ENCODE data around the gene TRIM8.
"Not testable (repeated sequence)": the region's sequence is repeated elsewhere in the genome, so short reads cannot be mapped to it uniquely, and the experiment has no call there.

Gene TRIM8

GRCh38 chr10:102673819-102674511 is 29.7 kb downstream of the TRIM8 start:
- FAIRE-seq = no peak

DNA sequence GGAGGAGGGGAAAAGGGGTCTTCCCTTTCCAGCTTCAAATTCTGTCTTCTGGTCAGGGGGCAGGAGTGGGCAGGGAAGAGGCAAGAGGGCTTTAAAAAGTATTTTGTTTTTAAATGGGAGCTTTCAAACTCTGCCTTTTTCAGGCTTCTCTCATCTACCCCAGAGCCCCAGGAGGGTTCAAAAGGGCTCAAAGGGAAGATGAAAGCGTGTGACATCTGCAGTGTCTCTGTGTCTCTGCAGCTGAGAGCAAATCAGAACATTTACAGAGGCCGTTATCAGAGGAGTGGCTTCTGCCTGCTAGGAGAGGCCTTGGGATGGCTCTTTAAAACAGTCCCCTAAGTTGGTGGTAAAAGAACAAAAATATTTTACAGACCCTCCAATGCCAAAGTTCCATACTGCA is 30.3 kb downstream of the TRIM8 start:
- no peak for FAIRE-seq

- FAIRE-seq = no peak
Measured at GRCh38 chr10:102675011-102675665, 30.9 kb downstream of the TRIM8 start.

GRCh38 chr10:102675666-102676533 is 31.6 kb downstream of the TRIM8 start:
- no peak for FAIRE-seq

DNA sequence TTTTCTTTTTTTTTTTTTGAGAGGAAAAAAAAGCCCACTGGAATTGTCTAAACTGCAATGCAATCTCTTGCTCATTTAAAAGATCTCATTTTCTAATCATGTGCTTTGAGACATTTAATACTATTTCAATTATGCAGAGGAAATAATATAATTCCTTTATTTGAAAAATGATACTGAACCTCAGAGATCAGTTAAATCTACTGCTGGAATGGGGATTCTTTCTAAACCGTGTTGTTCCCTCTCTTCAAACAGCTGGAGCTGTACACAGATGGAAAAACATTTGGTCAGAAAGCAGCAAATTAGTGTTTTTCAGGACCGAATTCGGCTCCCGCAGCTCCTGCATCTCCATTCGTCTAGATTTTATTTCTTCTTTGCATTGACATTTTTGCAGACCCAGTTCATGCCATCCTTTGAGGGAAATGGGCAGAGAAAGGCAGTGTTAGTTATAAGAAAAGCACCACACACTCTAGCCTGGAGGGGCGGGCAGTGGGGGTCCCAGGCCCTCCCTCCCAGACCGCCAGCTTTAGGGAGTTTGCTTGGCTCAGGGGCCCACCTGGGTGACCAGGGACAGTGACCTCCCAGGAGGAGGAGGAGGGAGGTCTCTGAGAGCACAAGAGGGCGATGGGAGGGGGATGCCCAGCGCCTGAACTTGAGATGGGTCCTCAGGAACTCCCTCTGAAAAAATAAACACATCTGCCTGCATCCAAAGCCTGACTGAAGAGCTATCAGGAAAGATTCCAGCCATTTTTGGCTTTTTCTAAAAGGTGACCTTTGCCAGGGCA is 32.4 kb downstream of the TRIM8 start:
- no peak for FAIRE-seq

GRCh38 chr10:102677331-102678067 is 33.2 kb downstream of the TRIM8 start:
- no peak for FAIRE-seq

- FAIRE-seq = no peak
Measured at GRCh38 chr10:102678068-102678400, 33.8 kb downstream of the TRIM8 start.

GRCh38 chr10:102678842-102679289 is 34.6 kb downstream of the TRIM8 start:
- FAIRE-seq = no peak

DNA sequence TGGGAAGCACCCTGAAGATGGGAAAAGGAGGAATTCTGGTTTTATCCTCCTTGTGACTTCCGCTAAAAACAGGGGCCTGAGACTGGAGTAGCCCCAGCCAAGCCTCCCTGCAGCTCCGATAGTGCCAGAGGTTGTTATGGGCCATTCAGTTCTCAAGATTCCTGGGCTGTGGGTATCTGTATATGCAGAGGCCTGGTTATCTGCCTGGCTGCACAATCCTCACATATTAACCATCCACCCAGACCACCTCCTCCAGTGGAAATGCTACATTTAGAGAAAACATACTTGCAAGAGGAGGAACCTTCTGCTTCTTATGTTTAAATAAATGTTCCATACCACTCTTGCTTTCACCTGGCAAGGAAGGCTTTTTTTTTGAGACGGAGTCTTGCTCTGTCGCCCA is 35.3 kb downstream of the TRIM8 start:
- FAIRE-seq = no peak

GRCh38 chr10:102681696-102682095 is 37.4 kb downstream of the TRIM8 start:
- FAIRE-seq = no peak

DNA sequence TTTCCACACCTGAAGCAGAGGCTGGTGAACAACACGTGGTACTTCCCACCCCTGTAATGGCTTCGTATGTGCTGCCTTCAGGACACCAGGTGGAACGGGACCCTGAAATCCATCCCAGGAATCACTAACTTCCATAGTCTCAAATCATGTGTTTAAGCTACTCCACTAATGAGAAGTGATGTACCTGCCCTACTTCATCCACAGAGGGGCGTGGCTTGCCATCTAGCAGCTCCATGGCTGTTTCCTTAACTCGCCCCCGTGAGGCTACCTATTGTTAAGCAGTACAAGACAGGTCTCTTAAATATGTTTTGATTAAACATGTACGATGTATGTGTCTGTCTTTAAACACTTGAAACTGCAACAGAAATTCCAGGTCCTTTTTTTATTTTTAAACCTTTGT is 38.1 kb downstream of the TRIM8 start:
- FAIRE-seq = no peak

GRCh38 chr10:102682981-102683380 is 38.7 kb downstream of the TRIM8 start:
- FAIRE-seq = no peak

- no peak for FAIRE-seq
Measured at GRCh38 chr10:102683736-102684135, 39.5 kb downstream of the TRIM8 start.

DNA sequence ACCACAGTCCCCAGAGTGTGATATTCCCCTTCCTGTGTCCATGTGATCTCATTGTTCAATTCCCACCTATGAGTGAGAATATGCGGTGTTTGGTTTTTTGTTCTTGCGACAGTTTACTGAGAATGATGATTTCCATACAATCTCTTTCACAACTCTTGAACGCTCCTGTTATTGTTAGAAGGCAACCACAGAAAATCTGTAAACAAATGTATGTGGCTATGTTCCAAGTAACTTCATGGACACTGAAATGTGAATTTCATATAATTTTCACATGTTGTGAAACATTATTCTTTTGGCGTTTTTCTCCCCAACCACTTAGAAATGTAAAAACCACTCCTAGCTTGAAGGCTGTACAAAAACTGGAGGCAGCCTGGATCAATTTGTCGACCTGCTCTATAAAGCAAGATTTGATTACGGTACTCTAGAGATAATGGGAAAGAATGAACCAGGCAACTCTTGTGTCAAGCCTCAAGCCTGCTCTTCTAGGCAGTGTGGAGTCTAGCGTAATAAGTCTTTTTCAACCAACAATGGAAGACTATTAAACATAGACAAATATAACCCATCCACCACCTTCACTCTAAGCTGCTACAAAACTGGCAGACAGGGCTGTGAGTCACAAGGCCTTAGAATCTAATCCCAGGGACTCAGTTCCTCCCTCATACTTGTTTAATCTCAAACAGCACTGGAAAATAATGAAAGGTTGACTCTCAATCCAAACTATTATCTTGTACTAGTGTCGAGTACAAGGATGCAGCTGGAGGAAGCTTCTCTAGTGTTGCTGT is 47.2 kb downstream of the TRIM8 start:
- FAIRE-seq = no peak

DNA sequence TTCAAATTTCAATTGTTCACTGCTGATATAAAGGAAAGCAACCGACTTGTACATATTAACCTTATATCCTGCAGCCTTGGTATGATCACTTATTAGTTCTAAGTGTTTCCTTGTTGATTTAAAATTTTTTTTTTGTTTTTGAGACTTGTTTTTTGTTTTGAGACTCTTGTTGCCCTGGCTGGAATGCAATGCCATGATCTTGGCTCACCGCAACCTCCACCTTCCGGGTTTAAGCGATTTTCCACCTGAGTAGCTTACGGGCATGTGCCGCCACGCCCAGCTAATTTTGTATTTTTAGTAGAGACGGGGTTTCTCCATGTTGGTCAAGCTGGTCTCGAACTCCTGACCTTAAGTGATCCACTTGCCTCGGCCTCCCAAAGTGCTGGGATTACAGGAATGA is 51.1 kb downstream of the TRIM8 start:
- not testable (repeated sequence) for FAIRE-seq

DNA sequence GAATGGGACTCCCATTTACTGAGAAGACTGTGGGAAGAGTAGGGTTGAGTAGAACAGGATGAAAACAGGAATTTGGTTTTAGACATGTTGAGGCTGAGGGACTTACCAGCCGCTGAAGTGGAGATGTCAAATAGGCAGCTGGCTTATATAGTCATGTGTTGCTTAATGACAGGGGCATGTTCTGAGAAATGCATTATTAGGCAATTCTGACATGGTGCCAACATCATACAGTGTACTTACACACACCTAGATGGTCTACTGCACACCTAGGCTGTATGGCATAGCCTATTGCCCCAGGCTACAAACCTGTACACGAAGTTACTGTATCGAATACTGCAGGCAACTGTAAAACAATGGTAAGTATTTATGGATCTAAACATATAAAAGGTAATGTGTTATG is 52.5 kb downstream of the TRIM8 start:
- no peak for FAIRE-seq

DNA sequence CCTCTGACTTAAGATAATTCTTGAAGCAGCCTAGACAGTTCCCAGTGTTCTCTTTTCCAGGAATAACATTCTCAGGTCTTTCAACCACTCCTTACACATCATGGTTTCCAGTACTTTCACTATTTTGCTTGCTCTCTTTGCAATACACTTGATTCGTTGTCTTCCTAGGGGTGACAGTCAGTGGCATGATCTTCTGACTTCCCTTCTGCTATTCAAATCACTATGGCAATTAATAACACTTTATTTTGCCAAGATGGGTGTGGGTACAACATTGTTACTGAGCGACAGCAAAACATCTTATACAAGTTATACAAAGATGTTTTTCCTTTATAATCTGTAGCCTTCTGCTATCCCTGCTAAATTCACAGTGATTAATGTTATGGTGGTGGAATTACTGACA is 54.6 kb downstream of the TRIM8 start:
- FAIRE-seq = no peak

GRCh38 chr10:102701272-102701671 is 57.0 kb downstream of the TRIM8 start:
- FAIRE-seq = no peak

DNA sequence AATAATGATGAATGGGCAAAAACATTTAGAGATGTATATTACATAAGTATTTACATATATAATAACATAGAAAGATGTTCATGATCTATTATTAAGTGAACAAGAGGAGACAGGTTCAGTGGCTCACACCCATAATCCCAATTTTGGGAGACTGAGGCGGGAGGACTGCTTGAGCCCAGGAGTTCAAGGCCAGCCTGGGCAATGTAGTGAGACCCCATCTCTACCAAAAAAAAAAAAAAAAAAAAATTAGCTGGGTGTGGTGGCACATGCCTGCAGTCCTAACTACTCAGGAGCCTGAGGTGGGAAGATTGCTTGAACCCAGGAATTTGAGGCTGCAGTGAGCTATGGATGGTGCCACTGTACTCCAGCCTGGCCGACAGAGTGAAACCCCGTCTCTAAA is 57.5 kb downstream of the TRIM8 start:
- FAIRE-seq = no peak

GRCh38 chr10:102702742-102703141 is 58.5 kb downstream of the TRIM8 start:
- FAIRE-seq = no peak

GRCh38 chr10:102704915-102705314 is 60.6 kb downstream of the TRIM8 start:
- FAIRE-seq = no peak

GRCh38 chr10:102705531-102705930 is 61.3 kb downstream of the TRIM8 start:
- no peak for FAIRE-seq

Data from islet of Langerhans (tissue), 1 donor.